ENCODE data around the gene PDCL3.

The PDCL3 gene

GRCh38 chr2:100612388-100613000 lies 49.7 kb downstream of the PDCL3 start:
- no peak for DNase-seq

- DNase-seq, result no peak
Observed at GRCh38 chr2:100613719-100614118, 50.9 kb downstream of the PDCL3 start.

- no peak for DNase-seq
Observed at GRCh38 chr2:100614455-100615000, 51.7 kb downstream of the PDCL3 start.

GRCh38 chr2:100615471-100615870 lies 52.7 kb downstream of the PDCL3 start:
- DNase-seq, result no peak

GRCh38 chr2:100615886-100616285 lies 53.1 kb downstream of the PDCL3 start:
- DNase-seq, result no peak

- no peak for DNase-seq
Observed at GRCh38 chr2:100616841-100617390, 54.1 kb downstream of the PDCL3 start.

GRCh38 chr2:100619951-100620350 lies 57.2 kb downstream of the PDCL3 start:
- DNase-seq, result no peak

- no peak for DNase-seq
Observed at GRCh38 chr2:100620481-100620880, 57.7 kb downstream of the PDCL3 start.

- no peak for DNase-seq
Observed at GRCh38 chr2:100621371-100621951, 58.7 kb downstream of the PDCL3 start.

- DNase-seq, result no peak
Observed at GRCh38 chr2:100623033-100623715, 60.4 kb downstream of the PDCL3 start.

GRCh38 chr2:100623930-100624329 lies 61.1 kb downstream of the PDCL3 start:
- no peak for DNase-seq

GRCh38 chr2:100624536-100624935 lies 61.7 kb downstream of the PDCL3 start:
- no peak for DNase-seq

GRCh38 chr2:100625717-100626116 lies 62.9 kb downstream of the PDCL3 start:
- no peak for DNase-seq

Measured in midbrain (tissue), 1 donor.